Stimulated activated CD8-positive, alpha-beta memory T cell treated with anti-CD3 and anti-CD28 coated beads, Interleukin-15, amount 100 ng/mL, for 24 hours (primary cell): ENCODE data around the gene COQ2.
"Not testable (repeated sequence)": the region's sequence is repeated elsewhere in the genome, so short reads cannot be mapped to it uniquely, and the experiment has no call there.

Source experiments
- DNase-seq: peaks from one replicate; pipeline ENCODE4 v3.0.0-alpha.2; 2020; ENCODE audit warnings: low read depth

Gene COQ2, protein sequence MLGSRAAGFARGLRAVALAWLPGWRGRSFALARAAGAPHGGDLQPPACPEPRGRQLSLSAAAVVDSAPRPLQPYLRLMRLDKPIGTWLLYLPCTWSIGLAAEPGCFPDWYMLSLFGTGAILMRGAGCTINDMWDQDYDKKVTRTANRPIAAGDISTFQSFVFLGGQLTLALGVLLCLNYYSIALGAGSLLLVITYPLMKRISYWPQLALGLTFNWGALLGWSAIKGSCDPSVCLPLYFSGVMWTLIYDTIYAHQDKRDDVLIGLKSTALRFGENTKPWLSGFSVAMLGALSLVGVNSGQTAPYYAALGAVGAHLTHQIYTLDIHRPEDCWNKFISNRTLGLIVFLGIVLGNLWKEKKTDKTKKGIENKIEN

DNA sequence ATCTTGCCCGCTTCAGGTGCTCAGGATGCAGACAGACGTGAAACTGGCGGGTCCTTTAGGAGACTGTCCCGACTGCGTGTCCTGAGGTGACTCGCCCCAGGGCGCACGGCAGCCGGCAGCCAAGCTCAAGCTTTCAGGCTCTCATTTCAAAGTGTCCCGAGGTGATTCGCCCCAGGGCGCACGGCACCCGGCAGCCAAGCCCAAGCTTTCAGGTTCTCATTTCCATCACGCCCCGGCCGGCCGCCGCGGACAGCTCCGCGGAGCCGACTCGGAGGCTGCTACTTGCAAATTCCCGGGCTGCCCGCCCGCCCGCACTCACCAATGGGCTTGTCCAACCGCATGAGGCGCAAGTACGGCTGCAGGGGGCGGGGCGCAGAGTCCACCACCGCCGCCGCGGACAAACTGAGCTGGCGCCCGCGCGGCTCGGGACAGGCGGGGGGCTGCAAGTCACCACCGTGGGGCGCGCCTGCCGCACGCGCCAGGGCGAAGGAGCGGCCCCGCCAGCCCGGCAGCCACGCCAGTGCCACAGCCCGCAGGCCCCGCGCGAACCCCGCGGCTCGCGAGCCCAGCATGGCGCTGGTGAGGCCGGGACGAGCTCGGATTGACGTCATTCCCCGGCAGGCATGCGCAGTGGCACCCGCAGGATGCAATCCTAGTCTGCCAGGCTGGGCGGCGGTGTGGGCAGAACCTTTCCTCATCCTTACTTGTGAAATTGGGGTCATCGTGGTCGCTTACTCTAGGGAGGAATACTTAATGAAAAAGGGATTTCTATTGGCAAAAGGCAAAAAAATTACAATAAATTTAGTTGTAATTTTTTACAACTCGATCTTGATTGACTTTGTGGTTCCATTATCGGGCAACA lies at the start of gene COQ2:
Gene COQ2 (minus strand): TSS at position 606 of the 862 bp plus-strand sequence. CDS start 34 bp downstream, at position 572.
- peak; percentile 93 for DNase-seq

DNA sequence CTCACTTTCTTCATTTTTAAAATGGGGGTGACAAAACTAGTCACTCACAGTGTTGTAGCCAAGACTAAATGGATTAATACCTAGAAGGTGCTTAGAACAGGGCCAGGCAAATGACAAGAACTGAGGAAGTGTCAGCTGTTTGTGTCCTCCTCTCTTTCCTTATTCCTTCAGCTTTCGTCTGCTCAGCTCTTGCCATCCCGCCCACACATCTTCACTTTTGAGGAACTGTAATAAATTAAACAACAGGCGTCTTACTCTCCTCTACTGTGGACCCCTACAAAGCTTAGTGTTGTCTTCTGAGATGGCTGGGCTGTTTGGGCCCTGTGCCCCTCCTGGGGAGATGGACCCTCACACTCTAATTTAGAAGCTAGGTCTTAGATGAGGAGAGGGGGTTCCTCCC lies 47.4 kb upstream of the COQ2 start:
- no peak for DNase-seq

DNA sequence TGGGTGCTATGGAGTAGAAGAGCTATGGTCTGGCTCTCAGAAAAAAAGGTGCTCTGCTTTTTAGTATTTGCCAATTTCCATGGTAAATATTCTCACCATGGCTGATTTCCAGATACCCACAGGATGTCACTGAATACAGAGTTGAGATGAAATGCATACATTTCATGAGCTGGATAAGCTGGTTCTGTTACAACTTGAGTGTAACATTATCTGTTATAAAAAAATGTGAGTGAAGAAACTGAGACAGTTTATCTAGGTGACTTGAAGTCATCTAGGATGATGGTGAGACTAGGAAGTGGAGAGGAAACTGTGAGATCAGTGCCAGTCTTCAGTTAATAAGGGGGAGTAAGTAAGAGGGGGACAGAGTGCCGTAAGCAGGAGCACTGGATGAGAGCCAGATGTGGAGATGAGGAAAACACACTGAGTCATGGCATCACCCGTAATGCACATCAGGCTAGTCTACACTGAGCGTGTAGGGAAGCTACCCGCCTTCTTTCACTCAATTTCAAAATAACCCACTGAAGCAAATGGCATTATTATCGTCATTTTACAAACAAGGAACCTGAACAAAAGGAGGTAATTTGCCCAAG lies 45.0 kb upstream of the COQ2 start:
- DNase-seq, result no peak

DNA sequence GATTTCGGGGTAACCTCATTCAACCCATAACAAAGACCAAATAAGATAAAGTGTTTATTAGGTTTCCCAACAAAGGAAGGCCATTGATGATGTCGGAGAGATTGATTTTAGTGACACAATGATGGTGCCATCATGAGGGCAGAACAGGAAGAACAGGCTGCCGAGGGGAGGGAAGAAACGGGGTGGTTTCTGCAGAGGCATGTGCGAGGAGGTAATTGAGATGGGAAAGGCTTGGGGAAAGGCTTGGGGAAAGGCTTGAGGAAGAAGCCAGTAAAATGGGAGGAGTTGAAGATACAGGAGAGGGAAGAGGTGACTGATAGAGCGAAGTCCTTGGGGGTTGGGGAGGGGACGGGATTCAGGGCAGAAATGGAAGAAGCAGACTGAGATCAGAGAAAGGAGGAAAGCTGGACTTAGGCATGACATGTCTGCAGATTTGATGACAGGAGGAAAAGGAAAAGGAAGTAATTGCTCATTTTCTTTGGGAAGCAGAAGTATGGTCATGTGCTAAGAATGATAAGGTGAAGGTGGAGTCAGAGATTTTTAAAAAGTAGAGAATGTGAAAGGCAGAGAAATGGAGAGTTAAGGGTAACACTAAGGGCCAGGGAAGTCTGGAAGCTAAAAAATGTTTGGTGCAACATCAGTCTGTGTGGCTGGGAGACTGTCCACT lies 44.1 kb upstream of the COQ2 start:
- no peak for DNase-seq

DNA sequence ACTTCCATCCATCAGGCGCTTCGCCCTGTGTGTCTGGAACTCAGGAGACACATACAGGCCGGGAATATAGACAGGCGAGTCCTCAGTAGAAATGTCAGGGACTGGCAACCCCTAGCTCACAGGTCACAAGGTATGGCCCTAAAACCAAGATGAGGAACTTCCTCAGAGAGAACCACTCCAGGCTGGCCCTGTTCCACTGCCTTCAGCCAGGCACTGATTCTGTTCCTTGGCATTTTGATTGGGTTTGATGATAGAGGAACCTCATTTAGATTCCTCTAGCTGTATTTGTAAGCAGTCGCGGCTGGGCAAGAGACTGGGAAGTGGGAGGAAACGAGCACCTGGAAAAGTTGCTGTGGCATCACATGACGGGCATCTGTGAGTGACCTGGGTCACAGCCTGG lies 41.9 kb upstream of the COQ2 start:
- no peak for DNase-seq

DNA sequence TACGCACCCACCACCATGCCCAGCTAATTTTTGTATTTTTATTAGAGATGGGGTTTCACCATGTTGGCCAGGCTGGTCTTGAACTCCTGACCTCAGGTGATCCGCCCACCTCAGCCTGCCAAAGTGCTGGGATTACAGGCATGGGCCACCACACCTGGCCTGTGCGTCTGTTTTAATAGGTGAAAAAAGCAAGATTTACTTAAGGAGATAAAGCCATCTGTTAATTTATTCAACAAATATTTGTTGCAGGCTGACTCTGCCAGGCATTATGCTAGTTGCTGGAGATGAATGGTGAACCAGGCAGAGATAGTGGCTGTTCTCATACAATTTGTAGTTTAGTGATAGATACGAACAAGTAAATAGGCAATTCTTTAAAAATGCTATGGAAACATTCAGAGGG lies 40.7 kb upstream of the COQ2 start:
- not testable (repeated sequence) for DNase-seq

DNA sequence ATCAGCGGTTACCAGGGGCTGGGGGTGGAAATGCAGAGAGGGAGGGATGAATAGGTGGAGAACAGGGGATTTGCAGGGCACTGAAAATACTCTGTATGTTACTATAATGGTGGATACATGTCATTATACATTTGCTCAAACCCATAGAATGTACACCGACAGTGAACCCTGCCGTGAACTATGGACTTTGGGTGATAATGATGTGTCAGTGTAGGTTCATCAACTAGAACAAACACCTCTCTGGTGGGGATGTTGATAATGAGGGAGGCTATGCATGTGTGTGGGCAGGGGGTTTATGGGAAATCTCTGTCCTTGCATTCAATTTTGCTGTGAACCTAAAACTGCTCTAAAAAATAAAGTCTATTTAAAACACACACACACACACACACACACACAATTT lies 38.5 kb upstream of the COQ2 start:
- DNase-seq, result no peak

DNA sequence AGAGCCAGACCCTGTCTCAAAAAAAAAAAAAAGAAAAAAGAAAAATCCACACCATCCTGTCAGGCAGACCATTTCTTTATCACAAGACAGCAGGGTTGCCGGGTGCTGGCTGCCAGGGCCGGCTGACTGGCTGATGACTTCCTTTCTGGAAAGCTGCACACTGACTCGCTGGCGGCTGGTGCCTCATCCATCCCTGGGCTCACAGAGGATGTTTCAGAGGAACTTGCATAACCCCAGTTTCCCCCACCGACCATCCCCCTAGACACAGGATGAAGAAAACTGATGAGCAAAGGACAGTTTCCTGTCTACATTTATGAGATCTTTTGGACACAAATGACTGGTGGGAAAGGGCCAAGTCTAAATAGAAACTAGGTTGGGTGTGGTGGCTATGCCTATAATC lies 36.0 kb upstream of the COQ2 start:
- no peak for DNase-seq

DNA sequence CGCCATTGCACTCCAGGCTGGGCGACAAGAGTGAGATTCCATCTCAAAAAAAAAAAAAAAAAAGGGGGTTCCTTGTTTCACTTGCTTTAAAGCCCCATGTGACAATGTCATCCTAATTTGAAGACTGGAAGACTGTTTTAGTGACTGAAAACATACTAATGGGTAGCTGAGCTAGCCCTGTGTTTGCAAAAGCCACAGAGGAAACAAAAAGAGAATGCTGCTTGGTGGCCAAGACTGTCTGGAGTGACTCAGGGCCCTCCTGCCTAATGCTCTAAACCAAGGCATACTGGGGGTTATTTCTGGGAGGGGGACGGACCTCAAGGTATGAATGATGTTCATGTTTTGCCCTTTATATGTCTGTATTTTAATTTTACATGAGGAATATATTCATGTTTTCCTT lies 34.1 kb upstream of the COQ2 start:
- DNase-seq, result no peak

DNA sequence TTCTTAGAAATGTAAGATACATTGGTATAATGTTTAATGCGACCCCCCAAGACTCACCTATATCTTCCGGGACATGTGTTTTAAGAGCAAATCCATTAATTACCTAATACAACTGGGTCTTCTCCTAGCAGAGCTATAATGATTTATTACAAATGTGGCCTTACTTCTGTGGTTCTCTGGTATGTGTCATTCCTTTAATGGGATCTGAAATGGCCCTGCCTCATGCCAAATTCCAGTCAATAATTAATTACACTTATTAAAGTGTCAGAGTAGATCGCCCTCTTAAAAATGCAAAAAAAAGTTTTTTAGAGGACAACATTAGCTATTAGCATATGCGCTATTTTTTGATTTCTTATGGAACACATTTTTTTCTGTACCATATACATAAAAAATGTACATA lies 33.1 kb upstream of the COQ2 start:
- no peak for DNase-seq

DNA sequence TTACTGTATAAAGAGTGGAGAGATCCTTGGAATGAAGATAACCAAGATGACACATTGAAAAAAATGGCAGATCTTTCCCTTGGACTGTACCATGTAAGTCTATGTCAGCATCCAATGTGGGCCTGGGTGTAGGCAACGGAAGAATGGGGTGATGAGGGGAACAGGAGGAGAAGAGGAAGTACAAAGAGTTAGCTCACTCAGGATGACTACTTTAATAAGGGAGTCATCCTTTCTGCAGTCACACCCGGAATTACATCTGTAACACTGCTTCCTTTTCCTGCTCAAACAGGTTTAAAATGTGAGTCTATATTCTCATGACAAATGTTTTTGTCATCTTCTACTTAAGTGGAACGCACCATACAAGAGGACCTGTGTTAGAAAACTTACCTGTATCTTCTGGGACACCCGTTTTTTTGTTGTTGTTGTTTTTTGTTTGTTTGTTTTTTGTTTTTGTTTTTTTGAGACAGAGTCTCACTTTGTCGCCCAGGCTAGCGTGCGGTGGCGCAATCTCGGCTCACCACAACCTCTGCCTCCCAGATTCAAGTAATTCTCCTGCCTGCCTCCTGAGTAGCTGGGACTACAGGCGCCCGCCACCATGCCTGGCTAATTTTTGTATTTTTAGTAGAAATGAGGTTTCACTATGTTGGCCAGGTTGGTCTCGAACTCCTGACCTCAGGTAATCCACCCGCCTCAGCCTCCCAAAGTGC lies 32.0 kb upstream of the COQ2 start:
- DNase-seq, result no peak

DNA sequence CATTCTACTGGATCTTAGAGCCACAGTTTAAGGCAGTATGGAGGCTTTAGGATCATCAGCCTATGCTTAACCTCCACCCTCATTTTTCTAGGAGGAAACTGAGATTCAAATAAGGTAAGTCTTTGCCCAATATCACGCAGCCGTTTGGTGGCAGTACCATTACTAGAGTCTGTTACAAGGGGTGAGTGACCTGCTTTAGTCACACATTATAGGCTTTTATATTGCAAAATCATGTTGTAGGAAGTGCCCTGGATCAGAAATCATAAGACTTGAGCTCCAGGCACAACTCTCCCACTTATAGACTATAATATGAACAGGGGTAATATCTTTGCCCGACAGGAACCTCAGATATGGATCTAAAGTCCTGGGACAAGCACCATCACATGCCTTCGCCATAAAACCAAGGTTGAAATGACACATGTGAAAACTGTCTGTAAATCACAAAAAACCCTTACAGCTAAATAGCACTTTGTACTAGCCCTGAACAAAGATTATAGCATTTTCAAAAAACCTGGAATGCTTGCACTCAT lies 30.8 kb upstream of the COQ2 start:
- no peak for DNase-seq

DNA sequence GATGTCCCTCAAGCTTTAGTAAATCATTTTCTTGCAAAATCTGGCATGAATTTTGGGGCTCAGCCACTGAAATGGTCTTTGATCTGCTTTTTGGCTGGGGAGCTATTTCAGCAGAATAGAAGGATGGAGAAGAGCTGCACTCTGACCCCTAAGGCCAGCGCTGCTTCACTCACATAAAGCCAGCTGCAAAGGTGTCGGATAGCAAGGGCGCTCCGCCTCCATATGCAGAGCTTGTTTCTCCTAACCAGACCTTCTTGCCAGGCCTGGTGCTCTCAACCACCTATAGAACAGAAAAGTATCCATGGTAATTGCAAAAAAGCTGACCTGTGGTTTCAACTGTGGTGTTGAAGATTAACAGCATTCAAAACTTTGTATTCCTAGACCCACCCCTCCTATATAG lies 24.1 kb upstream of the COQ2 start:
- no peak for DNase-seq

DNA sequence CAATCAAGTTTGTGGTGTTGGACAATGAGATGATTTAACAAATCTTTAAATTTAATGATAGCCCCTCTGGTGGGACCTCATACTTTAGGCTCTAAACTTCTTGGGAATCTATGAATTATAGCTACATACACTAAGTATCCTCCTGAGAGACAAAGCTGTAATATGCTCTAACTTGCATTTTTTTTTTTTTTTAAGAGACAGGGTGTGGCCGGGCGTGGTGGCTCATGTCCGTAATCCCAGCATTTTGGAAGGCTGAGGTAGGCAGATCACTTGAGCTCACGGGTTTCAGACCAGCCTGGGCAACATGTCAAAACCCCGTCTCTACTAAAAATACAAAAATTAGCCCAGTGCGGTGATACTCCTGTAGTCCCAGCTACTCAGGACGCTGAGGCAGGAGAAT lies 23.3 kb upstream of the COQ2 start:
- no peak for DNase-seq

DNA sequence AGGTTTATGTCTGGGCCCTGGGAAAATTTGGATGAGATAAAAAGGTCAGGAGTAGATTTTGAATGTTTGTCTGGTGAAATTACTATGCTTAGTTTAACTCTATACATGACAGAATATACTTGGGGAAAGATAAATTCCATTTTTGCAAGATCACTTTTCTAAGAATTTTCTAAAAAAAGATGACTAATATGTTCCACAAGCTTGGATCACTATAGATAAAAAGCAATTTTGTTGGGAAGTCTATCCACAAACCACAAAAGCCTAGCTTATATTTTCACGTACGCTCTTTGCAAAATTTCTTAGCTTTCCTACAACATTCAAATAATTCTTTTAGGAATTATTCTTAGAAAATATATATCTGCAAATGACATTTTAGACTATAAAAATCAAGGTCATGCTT lies 20.6 kb upstream of the COQ2 start:
- DNase-seq, result no peak

DNA sequence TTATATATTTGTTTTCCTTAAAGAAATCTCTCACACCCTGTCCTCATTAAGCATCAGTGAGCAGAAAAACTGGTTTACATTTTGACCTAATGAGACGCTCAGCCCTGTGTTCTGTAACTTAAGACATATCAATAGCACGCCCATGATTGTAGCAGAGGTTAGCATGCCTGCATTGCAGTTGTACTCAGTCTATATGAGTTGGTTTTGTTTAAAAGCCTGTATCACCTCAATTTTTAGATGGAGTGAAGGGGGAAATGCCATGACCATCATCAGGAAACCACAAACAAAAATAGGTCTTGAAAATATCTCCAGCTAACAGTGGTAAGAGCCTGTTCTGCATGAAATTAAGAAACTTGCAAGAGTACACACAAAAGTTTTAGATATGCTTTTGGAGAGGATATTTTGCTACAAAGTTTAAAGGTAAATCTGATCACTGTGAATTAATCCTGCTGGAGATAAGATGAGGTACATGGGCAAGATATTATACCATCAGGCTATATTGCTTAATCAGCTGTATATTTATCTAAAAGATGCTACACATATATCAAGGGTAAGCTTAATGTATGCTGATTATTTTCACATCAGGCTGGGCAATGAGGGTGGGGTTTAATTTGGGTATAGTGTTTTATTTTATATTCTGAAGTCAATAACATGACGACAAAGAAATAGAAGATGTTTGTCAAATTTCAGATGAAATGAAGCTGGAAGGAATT lies 13.1 kb upstream of the COQ2 start:
- no peak for DNase-seq

DNA sequence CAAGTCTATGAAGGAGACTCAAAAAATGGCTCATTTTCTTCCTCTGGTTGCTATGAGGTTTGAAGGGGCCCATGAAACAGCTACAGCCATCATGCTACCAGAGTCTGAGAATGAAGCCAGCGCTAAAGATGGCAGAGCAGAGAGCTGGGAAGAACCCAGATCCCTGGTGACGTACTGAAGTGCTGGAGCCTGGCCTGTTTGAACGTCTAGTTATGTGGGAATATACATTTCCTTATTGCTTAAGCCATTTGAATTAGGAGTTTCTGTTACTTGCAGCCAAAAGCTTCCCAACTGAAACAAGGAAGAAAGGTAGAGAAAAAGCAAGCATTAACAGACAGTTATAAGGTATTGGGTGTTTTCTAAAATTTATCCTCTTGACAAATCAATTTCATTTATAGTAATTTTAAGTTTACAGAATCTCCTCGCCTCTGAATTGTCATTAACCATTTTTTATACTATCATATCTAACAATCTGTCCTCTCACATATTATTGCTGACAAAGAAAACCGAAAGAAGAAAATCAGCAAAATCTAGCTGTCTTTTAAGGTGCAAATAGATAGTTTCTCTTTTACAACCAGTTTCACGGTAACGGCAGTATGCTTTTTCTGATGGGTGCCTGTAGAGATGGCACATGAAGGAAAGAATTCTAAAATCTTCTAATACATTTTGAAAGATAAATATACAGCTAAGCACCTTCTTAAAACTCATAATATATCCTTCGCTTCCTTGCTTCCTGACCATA lies 8.9 kb upstream of the COQ2 start:
- no peak for DNase-seq

DNA sequence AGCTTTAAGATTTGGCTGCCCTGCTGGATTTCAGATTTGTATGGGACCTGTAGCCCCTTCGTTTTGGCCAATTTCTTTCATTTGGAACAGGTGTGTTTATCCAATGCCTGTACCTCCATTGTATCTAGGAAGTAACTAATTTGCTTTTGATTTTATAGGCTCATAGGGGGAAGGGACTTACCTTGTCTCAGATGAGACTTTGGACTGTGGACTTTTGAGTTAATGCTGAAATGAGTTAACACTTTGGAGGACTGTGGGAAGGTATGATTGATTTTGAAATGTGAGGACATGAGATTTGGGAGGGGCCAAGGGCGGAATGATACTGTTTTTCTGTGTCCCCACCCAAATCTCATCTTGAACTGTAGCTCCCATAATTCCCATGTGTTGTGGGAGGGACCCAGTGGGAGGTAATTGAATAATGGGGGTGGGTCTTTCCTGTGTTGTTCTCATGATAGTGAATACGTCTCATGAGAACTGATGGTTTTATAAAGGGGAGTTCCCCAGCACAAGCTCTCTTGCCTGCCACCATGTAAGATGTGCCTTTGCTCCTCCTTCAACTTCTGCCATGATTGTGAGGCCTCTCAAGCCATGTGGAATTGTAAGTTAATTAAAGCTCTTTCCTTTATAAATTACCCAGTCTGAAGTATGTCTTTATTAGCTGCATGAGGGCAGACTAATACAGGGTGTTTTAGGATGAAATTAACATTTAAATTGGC lies 5.6 kb upstream of the COQ2 start:
- DNase-seq, result not testable (repeated sequence)

DNA sequence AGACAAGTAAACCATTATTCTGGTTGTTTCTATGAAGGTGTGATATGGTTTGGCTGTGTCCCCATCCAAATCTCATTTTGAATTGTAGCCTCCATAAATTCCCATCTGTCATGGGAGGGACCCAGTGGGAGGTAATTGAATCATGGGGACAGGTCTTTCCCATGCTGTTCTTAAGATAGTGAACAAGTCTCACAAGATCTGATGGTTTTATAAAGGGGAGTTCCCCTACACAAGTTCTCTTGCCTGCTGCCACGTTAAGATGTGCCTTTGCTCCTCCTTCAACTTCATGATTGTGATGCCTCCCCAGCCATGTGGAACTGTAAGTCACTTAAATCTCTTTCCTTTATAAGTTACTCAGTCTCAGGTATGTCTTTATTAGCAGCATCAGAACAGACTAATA lies 3.8 kb upstream of the COQ2 start:
- not testable (repeated sequence) for DNase-seq

DNA sequence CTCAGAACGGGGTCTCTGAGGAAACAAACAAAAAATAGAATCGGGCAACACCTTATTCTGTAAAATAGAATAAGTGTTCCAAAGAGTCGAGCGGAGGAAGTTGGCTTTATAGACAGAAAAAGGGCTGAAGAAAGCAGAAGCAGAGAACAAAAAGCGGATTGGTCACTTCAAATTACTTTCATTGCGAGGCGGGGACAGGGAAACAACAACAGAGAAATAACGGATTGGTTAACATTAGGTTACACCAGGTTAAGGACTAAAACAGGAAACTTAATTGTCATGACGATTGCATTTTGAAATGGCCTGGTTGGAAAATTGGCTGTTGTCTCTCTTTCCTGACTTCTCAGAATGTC lies 433 bp upstream of the COQ2 start:
- DNase-seq, result no peak
